Measurements from ENCODE around the gene IFITM10.

Gene IFITM10

DNA sequence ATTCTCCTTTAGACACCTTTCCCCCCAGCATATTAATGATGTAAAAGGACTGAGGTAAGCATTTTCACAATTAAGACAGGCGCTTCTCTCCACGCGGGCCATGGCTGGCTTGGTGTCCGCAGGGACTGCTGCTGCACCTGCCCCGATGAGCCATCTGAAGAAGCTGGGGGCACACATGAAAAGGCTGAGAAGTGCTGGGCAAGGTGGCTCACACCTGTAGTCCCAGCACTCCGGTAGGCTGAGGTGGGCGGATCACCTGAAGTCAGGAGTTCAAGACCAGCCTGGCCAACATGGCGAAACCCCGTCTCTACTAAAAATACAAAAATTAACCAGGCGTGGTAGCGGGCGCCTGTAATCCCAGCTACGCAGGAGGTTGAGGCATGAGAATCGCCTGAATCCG is 32.1 kb downstream of the IFITM10 start:
- no peaks in the 10 kb centered on the region for H3K4me1 ChIP-seq (ENCODE audit: control insufficient read depth, insufficient read depth, low read length)
- H3K27ac ChIP-seq (ENCODE audit: extremely low read depth, low read depth, low read length), result no peak overlapping the region
- CTCF ChIA-PET, result interaction anchor here (0.7 to 1.5 kb wide), 5 partner anchors 24 to 381 kb away, joined by 3 to 7 read pairs (median 4); no protein-coding TSS in a partner anchor
- no peak overlapping the region for H3K4me3 ChIP-seq (ENCODE audit: low read depth, low read length)
- no peaks in the 10 kb centered on the region for H3K36me3 ChIP-seq (ENCODE audit: control insufficient read depth in 2 of 2, insufficient read depth in 1 of 2, low read length in 2 of 2)
- TF ChIP-seq ZNF514 (tag by site-specific recombination; IDR thresholded peaks at IDR 0.05) (no peak), ZNF404 (tag by site-specific recombination; IDR thresholded peaks at IDR 0.05) (no peak), ZNF416 (tag by site-specific recombination; IDR thresholded peaks at IDR 0.05) (no peak), MYNN (tag by site-specific recombination; IDR thresholded peaks at IDR 0.05; ENCODE audit: borderline replicate concordance) (no peak)
- TF ChIP-seq, protein P1, sequence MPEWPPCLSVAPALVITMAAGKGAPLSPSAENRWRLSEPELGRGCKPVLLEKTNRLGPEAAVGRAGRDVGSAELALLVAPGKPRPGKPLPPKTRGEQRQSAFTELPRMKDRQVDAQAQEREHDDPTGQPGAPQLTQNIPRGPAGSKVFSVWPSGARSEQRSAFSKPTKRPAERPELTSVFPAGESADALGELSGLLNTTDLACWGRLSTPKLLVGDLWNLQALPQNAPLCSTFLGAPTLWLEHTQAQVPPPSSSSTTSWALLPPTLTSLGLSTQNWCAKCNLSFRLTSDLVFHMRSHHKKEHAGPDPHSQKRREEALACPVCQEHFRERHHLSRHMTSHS (tag by site-specific recombination; IDR thresholded peaks at IDR 0.05), result no peak
- H3K9me3 ChIP-seq (ENCODE audit: control insufficient read depth, insufficient read depth, low read depth, low read length), result no peaks in the 10 kb centered on the region
- POLR2A ChIA-PET, result interaction anchor here (0.6 kb wide), 1 partner anchor 115 kb away, joined by 3 read pairs; no protein-coding TSS in a partner anchor

DNA sequence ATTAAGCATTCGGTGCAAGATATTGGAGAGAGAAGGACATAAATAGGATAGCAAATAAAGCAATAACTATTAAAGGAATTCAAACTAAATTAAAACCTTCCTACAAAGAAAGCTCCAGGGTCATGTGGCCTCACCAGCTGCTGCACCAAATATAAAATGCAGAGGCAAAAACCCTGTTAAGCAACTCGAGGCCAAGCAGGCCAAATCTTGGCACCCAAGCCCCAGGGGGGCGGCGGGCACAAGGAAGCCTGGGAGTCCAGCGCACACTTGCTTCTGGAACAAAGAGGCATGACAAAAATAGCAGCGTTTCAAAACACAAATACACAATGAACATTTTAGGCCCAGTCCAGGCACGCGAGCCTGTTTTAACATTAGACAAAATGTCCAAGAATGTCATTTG is 32.6 kb downstream of the IFITM10 start:
- H3K4me3 ChIP-seq (ENCODE audit: low read depth, low read length), result no peak overlapping the region

More for the DNA sequence above, 32.6 kb downstream of the IFITM10 start:
- H3K4me1 ChIP-seq (ENCODE audit: control insufficient read depth, insufficient read depth, low read length), result no peaks in the 10 kb centered on the region
- TF ChIP-seq ZNF76 (tag by site-specific recombination; IDR thresholded peaks at IDR 0.05; ENCODE audit: borderline replicate concordance, low read depth) (no peak), WT1 (tag by site-specific recombination; IDR thresholded peaks at IDR 0.05) (no peak), ZNF560 (tag by site-specific recombination; IDR thresholded peaks at IDR 0.05; ENCODE audit: borderline replicate concordance) (no peak), SETDB1 (IDR thresholded peaks at IDR 0.05; ENCODE audit: insufficient read length, low read length) (no peak)
- TF ChIP-seq, protein P2, sequence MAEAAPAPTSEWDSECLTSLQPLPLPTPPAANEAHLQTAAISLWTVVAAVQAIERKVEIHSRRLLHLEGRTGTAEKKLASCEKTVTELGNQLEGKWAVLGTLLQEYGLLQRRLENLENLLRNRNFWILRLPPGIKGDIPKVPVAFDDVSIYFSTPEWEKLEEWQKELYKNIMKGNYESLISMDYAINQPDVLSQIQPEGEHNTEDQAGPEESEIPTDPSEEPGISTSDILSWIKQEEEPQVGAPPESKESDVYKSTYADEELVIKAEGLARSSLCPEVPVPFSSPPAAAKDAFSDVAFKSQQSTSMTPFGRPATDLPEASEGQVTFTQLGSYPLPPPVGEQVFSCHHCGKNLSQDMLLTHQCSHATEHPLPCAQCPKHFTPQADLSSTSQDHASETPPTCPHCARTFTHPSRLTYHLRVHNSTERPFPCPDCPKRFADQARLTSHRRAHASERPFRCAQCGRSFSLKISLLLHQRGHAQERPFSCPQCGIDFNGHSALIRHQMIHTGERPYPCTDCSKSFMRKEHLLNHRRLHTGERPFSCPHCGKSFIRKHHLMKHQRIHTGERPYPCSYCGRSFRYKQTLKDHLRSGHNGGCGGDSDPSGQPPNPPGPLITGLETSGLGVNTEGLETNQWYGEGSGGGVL (tag by site-specific recombination; IDR thresholded peaks at IDR 0.05), result no peak
- TF ChIP-seq, protein P3, sequence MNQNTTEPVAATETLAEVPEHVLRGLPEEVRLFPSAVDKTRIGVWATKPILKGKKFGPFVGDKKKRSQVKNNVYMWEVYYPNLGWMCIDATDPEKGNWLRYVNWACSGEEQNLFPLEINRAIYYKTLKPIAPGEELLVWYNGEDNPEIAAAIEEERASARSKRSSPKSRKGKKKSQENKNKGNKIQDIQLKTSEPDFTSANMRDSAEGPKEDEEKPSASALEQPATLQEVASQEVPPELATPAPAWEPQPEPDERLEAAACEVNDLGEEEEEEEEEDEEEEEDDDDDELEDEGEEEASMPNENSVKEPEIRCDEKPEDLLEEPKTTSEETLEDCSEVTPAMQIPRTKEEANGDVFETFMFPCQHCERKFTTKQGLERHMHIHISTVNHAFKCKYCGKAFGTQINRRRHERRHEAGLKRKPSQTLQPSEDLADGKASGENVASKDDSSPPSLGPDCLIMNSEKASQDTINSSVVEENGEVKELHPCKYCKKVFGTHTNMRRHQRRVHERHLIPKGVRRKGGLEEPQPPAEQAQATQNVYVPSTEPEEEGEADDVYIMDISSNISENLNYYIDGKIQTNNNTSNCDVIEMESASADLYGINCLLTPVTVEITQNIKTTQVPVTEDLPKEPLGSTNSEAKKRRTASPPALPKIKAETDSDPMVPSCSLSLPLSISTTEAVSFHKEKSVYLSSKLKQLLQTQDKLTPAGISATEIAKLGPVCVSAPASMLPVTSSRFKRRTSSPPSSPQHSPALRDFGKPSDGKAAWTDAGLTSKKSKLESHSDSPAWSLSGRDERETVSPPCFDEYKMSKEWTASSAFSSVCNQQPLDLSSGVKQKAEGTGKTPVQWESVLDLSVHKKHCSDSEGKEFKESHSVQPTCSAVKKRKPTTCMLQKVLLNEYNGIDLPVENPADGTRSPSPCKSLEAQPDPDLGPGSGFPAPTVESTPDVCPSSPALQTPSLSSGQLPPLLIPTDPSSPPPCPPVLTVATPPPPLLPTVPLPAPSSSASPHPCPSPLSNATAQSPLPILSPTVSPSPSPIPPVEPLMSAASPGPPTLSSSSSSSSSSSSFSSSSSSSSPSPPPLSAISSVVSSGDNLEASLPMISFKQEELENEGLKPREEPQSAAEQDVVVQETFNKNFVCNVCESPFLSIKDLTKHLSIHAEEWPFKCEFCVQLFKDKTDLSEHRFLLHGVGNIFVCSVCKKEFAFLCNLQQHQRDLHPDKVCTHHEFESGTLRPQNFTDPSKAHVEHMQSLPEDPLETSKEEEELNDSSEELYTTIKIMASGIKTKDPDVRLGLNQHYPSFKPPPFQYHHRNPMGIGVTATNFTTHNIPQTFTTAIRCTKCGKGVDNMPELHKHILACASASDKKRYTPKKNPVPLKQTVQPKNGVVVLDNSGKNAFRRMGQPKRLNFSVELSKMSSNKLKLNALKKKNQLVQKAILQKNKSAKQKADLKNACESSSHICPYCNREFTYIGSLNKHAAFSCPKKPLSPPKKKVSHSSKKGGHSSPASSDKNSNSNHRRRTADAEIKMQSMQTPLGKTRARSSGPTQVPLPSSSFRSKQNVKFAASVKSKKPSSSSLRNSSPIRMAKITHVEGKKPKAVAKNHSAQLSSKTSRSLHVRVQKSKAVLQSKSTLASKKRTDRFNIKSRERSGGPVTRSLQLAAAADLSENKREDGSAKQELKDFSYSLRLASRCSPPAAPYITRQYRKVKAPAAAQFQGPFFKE (tag by site-specific recombination; IDR thresholded peaks at IDR 0.05; ENCODE audit: borderline replicate concordance), result no peak
- ChIA-PET CTCF (interaction anchor here (1.4 to 1.5 kb wide), 2 partner anchors 24 to 165 kb away, joined by 4 to 7 read pairs; no protein-coding TSS in a partner anchor), POLR2A (no interaction called here)
- H3K36me3 ChIP-seq (ENCODE audit: control insufficient read depth in 2 of 2, insufficient read depth in 1 of 2, low read length in 2 of 2), result no peaks in the 10 kb centered on the region
- H3K9me3 ChIP-seq (ENCODE audit: control insufficient read depth, insufficient read depth, low read depth, low read length), result no peaks in the 10 kb centered on the region
- H3K27ac ChIP-seq (ENCODE audit: extremely low read depth, low read depth, low read length), result no peak overlapping the region

Measured in HEK293 (cell line).